T follicular helper cell (primary cell): ENCODE results near the gene CHRNA10.

Experiments used
- DNase-seq: peaks from one replicate; pipeline ENCODE4 v3.0.0-alpha.2; 2020; ENCODE audit warnings: low read depth

CHRNA10 gene

DNA sequence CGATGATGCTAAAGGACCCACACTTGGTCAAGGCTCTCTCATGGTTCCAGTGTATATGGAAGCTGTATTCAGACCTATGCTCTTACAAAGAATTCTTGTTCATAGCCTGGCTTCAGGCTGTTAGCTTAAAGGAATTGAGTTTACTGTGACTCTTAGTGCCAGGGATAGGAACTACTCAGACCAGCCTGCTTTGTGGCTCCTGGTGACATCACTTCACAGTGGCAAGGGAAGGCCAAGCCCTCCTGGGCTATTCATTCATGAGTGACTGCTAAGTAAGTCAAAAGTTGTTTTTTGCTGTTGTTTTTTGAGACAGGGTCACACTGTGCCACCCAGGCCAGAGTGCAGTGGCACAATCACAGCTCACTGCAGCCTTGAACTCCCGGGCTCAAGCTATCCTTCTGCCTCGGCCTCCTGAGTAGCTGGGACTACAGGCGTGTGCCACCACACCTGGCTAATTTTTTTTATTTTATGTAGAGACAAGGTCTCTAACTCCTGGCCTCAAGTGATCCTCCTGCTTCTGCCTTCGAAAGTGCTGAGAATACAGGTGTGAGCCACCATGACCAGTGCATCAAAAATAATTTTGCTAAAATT is 39.0 kb downstream of the CHRNA10 start:
- no peak for DNase-seq

DNA sequence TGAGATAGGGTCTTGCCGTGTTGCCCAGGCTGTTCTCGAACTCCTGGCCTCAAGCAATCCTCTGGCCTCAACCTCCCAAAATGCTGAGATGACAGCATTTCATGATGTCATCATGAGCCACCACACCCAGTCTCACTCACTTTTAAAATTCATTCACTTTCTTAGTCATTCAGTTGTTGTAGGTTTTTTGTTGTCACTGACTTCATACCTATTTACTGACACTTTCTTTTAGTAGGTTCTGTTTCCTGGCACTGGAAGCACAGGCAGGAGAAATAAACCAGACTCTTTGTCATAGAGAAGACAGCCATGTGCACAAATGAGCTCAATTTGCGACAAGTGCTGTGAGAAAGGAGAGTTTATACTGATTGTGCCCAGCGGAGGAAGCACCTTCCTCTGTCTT is 39.9 kb downstream of the CHRNA10 start:
- no peak for DNase-seq

DNA sequence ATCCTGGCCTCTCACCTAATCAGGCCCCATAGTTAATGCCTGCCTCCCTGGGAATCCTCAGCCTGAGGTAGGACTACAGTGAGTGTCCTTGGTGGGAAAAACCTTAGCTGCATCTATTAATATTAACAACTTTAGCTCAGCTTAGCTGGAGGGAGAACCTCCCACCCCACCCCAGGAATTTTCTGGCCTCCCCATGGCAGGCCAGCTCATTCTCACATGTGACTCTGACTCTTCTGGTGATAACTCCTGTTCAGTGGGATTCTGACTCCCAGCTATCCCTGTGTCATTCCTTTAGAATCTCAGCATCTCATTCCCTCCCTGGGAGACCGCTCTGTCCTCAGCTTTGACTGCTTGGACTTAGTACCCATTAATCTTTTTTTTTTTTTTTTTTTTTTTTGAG is 43.9 kb downstream of the CHRNA10 start:
- no peak for DNase-seq

DNA sequence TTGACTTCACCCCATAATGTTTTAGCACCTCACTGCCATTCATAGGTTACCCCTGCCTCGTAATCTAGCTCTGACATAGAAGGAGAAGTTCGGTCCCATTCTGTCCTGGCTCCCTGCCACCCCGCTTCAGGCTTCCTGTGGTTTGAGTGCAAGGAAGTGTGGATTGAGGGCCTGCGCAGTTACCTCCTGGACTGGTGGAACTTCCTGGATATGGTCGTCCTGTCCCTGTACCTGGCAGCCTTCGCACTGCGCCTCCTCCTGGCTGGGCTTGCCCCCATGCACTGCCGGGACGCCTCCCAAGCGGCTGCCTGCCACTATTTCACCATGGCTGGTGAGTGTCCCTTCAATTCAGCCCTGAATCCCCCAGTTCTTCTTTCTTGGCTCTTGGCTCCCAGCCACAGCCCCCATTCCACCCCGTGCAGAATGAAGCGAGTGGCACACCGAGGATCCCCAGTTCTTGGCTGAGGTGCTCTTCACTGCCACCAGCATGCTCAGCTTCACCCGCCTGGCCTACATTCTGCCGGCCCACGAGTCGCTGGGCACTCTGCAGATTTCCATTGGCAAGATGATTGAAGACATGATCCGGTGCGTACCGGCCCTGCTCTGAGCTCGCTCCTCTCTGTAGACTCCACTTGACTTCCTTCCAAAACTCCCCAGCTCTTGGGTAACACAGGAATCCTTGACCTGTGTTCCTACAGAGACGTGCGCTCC is 44.8 kb downstream of the CHRNA10 start:
- DNase-seq, result no peak

DNA sequence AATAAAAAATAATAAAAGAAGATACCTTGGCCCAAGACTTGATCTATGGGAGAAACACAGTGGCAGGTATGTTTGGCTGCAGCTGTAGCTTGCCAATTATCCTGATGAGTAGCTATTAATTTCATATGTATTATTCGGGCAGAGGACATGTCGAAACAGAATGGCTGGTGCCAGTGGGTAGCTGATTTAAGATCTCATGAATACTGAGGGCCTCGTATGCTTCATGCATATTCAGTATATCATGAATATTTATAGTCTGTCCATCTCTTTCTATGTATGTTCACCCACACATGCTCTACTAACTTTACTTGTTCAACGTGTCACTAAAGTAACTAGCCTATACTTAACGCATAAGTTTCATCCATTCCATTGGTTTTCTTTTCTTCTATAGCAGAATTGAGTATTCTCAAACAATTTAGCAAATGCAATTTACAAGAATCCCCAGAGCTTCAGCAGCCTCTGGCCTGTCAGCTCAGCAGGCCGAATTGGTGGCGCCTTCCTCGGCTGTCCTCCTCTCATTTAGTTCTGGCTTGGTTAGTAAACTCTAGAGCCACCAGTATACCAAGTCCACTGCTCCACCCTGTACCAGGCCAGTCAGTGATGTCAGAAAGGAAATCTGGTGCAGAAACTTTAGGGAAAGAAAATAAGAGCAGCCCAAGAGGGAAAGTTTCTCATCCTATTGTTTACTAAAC is 47.3 kb downstream of the CHRNA10 start:
- DNase-seq, result no peak

DNA sequence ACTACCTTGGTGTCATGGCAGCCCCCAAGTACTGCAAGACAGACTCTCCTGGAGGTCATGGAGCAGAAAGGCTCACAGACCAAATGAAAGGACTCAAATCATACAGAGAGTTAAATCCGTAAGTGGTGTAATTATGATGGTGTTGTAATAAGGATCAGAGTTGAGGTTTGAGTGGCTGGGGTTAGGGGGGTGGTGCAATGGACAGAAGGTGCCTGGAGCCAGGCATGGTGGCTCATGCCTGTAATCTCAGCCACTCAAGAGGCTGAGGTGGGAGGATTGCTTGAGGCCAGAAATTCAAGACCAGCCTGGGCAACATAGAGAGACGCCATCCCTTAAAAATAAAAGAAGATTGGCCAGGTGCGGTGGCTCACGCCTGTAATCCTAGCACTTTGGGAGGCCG is 48.1 kb downstream of the CHRNA10 start:
- no peak for DNase-seq

DNA sequence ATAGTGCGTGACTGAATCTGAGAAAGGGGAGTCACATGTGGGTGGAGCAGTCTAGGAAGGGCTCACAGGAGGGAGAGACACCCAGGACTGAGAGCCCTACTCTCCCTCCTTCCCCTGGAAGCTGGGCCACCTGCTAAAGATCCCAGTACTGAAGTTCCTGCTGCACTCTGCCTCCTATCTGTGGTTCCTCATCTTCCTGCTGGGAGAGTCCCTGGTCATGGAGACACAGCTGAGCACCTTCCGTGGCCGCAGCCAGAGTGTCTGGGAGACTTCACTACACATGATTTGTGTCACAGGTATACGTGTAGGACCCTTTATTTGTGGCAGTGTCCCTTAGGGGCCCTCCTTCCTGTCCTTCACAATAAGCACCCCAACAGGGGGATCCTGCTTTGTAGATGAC is 48.7 kb downstream of the CHRNA10 start:
- no peak for DNase-seq

DNA sequence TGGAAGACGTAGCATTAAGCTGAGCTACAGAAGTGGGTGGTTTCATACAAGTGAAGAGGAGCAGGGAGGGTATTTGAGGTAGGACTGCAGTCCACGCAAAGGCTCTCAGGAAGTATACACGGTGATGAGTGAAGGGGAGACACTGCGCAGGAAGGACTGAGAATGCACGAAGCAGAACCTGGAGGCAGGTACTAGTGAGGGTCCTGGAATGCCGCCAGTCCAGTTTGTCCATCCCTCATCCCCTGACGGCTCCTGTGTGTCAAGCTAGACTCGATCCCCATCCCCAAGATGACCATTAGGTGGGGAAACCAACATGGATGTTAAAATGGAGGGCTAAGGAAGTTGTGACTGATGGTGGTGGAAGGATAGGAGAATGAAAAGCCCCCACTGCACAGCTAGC is 53.2 kb downstream of the CHRNA10 start:
- no peak for DNase-seq

DNA sequence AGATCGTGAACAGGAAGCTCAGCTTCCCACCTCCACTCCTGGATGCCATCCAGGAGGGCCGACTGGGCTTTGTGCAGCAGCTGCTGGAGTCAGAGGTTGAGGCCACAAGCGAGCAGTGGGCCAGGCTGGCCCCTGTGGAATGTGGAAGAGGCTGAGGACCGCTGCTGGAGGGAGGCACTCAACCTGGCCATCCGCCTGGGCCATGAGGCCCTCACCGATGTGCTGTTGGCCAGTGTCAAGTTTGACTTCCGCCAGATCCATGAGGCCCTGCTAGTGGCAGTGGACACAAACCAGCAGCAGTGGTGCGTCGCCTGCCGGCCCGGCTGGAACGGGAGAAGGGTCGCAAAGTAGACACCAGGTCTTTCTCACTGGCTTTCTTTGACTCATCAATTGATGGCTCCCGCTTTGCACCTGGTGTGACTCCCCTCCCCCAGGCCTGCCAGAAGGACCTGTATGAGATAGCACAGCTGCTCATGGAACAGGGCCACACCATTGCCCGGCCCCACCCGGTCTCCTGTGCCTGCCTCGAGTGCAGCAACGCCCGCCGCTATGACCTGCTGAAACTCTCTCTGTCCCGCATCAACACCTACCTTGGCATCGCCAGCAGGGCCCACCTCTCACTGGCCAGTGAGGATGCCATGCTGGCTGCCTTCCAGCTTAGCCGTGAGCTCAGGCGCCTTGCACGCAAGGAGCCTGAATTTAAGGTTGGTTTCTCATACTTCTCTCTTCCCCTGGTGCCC is 54.3 kb downstream of the CHRNA10 start:
- DNase-seq, result no peak

DNA sequence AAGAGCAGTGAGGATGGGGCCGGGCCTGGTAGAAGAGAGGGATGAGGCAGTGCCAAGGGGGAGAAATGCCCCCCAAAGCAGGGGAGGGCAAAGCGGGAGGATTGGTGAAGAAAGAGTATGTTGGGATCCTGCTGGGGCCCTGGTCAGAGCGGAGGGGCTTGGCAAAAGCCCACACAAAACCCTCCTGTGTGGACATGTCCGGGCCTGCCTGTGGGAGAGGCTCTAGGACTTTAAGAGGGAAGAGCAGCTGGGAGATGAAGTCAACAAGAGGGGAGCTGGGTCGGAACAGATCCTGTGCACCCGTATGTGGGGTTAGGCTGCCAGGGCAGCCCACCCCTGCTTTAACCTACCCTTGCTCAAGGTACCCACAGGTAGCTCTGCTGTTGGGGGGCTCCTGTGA is 55.2 kb downstream of the CHRNA10 start:
- DNase-seq, result no peak
